HepG2 (cell line): ENCODE measurements around the gene ADM5. TPM values are rescaled to one million over a fixed set of nuclear protein-coding genes. Genes with fewer than 3 reads are reported as not detected.

Source experiments
- ADNP ChIP-seq: sonication (generic); formaldehyde crosslinking; IDR thresholded peaks from 2 replicates; pipeline ENCODE4 v1.4.0; 2020; ENCODE audit warnings: missing genetic modification reagents
- CCDC6 ChIP-seq: sonication (generic); formaldehyde crosslinking; IDR thresholded peaks from 2 replicates; pipeline ENCODE4 v1.8.1; 2022; ENCODE audit warnings: mild to moderate bottlenecking, missing genetic modification reagents, moderate library complexity
- CHD4 ChIP-seq: fragments of 200-600 bp; sonication (generic); IDR thresholded peaks from 2 replicates; pipeline ENCODE4 v1.7.0; 2017; ENCODE audit warnings: mild to moderate bottlenecking, low read length, borderline replicate concordance
- FOXP1 ChIP-seq, 2 experiments: fragments of 450-650 bp in 1 of 2; IDR thresholded peaks; 2 replicates each; pipeline ENCODE4 v1.6.1; 2017 to 2018; ENCODE audit warnings: antibody characterized with exemption in 1 of 2
- HES4 ChIP-seq: sonication (generic); formaldehyde crosslinking; IDR thresholded peaks from 2 replicates; pipeline ENCODE4 v1.9.0; 2021; ENCODE audit warnings: mild to moderate bottlenecking, missing genetic modification reagents, borderline replicate concordance
- JDP2 ChIP-seq: sonication (generic); formaldehyde crosslinking; IDR thresholded peaks from 2 replicates; pipeline ENCODE4 v1.8.1; 2022; ENCODE audit warnings: missing genetic modification reagents, borderline replicate concordance
- KLF11 ChIP-seq: IDR thresholded peaks from 2 replicates; pipeline ENCODE4 v1.6.1; 2016; ENCODE audit warnings: missing compliant biosample characterization
- MAZ ChIP-seq, 2 experiments: sonication (generic) in 1 of 2; formaldehyde crosslinking in 1 of 2; IDR thresholded peaks; 2 replicates each; pipeline versions ENCODE4 v1.5.0 to v1.6.1; 2012 to 2020; ENCODE audit warnings: low read depth in 2 of 2, mild to moderate bottlenecking in 2 of 2, borderline replicate concordance in 1 of 2, improper control_type of control experiment in 1 of 2, low read length in 1 of 2, missing genetic modification reagents in 1 of 2, moderate library complexity in 1 of 2
- MIXL1 ChIP-seq: IDR thresholded peaks from 2 replicates; pipeline ENCODE4 v1.6.1; 2016
- MYC ChIP-seq: sonication (generic); formaldehyde crosslinking; IDR thresholded peaks from 2 replicates; pipeline ENCODE4 v1.9.0; 2021; ENCODE audit warnings: missing genetic modification reagents, borderline replicate concordance
- NCOR1 ChIP-seq: fragments of 200-600 bp; sonication (generic); IDR thresholded peaks from 2 replicates; pipeline ENCODE4 v1.7.0; 2017; ENCODE audit warnings: antibody characterized with exemption, low read length, borderline replicate concordance
- NR2F6 ChIP-seq, 2 experiments: IDR thresholded peaks; 2 replicates each; pipeline ENCODE4 v1.6.1; 2016; ENCODE audit warnings: antibody characterized with exemption in 1 of 2, mild to moderate bottlenecking in 1 of 2
- PHF8 ChIP-seq: sonication (generic); formaldehyde crosslinking; IDR thresholded peaks from 2 replicates; pipeline ENCODE4 v1.5.0; 2020; ENCODE audit warnings: missing genetic modification reagents
- SP140L ChIP-seq: sonication (generic); formaldehyde crosslinking; IDR thresholded peaks from 2 replicates; pipeline ENCODE4 v1.4.0; 2020; ENCODE audit warnings: missing genetic modification reagents, borderline replicate concordance
- TMF1 ChIP-seq: sonication (generic); formaldehyde crosslinking; IDR thresholded peaks from 2 replicates; pipeline ENCODE4 v1.8.1; 2022; ENCODE audit warnings: low read depth, missing genetic modification reagents
- ZEB1 ChIP-seq: IDR thresholded peaks from 2 replicates; pipeline ENCODE4 v1.6.1; 2012; ENCODE audit warnings: mild to moderate bottlenecking, low read depth, inconsistent platforms; ENCODE audit not compliant: insufficient replicate concordance
- ZNF17 ChIP-seq: sonication (generic); formaldehyde crosslinking; IDR thresholded peaks from 2 replicates; pipeline ENCODE4 v1.5.0; 2020; ENCODE audit warnings: mild to moderate bottlenecking, missing genetic modification reagents
- ZNF329 ChIP-seq: sonication (generic); formaldehyde crosslinking; IDR thresholded peaks from 2 replicates; pipeline ENCODE4 v1.9.0; 2021; ENCODE audit warnings: low read depth, mild to moderate bottlenecking, missing genetic modification reagents
- ZNF558 ChIP-seq: sonication (generic); formaldehyde crosslinking; IDR thresholded peaks from 2 replicates; pipeline ENCODE4 v1.9.0; 2022; ENCODE audit warnings: mild to moderate bottlenecking, missing genetic modification reagents, borderline replicate concordance
- ZNF816 ChIP-seq: sonication (generic); formaldehyde crosslinking; IDR thresholded peaks from 2 replicates; pipeline ENCODE4 v1.8.0; 2022; ENCODE audit warnings: missing genetic modification reagents, mild to moderate bottlenecking, borderline replicate concordance
- polyA plus RNA-seq, 8 experiments: library from polyadenylated mRNA; depleted of rRNA in 3 of 8; stranded (reverse) in 7 of 8; unstranded in 1 of 8; fragments of >200 nt; fragmentation: Illumina TruSeq in 4 of 8; extraction: Trizol in 4 of 8; gene quantifications; 2 replicates each; pipeline versions ENCODE4 v1.2.1 to v1.2.3, GENCODE V29; 2011 to 2016; ENCODE audit warnings: low read depth in 4 of 8, missing spikeins in 1 of 8, mixed read lengths in 1 of 8; ENCODE audit not compliant: insufficient read depth in 1 of 8
- total RNA-seq, 5 experiments: library from RNA; depleted of rRNA; stranded (reverse); fragments of >200 nt; fragmentation: Illumina TruSeq; extraction: Trizol; gene quantifications; 2 replicates each; pipeline ENCODE4 v1.2.3, GENCODE V29; 2016; ENCODE audit warnings: low read depth in 1 of 5
- TF ChIP-seq, protein P1 (sequence below): sonication (generic); formaldehyde crosslinking; IDR thresholded peaks from 2 replicates; pipeline ENCODE4 v1.4.0; 2020; ENCODE audit warnings: missing genetic modification reagents
- TF ChIP-seq, protein P2 (sequence below): sonication (generic); formaldehyde crosslinking; IDR thresholded peaks from 2 replicates; pipeline ENCODE4 v1.4.0; 2020; ENCODE audit warnings: missing genetic modification reagents, low read depth, mild to moderate bottlenecking, borderline replicate concordance
- TF ChIP-seq, protein P3 (sequence below): sonication (generic); formaldehyde crosslinking; IDR thresholded peaks from 2 replicates; pipeline ENCODE4 v1.4.0; 2020; ENCODE audit warnings: missing genetic modification reagents, borderline replicate concordance
- TF ChIP-seq, protein P4 (sequence below): sonication (generic); formaldehyde crosslinking; IDR thresholded peaks from 2 replicates; pipeline ENCODE4 v1.9.0; 2021; ENCODE audit warnings: missing genetic modification reagents, borderline replicate concordance
- TF ChIP-seq, protein P5 (sequence below): IDR thresholded peaks from 2 replicates; pipeline ENCODE4 v1.6.1; 2016

ADM5 gene
- total and polyA plus RNA-seq, 2 of the 13 experiments (the other 11 are each of a cell fraction or from before 2014, with no cell fraction given) = 2.7 to 4.1 TPM

DNA sequence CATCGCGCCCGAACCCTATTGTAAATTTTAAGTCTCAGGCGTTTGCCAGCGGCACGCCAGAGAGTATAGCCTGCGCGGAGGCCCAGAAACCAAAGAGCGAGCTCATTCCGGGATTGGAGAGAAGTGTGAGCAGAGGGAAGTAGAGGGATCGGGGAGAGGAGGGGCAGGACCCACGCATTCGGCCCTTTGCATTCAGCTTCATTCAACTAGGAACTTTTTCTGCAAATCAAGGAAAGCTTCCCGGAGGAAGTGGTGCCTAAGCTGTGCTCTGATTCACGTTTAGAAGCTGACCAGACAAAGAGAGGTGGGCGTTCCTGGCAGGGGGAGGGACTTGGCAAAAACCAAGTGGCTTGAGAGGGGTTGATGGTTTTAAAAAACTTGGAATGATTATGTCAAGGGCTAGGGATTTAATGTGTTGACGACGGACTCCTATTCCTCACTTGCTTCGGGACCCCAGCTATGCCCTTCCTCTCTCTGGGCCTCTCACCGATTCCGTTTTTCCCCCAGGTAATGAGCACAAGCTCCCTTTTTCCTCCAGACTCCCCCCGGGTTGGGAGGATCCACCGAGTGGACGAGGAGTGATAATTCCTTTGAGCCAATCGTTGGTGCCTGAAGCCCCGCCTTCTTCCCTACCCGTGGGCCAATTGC, 13.1 kb upstream of the ADM5 start (continued):
- TF ChIP-seq, protein P1, sequence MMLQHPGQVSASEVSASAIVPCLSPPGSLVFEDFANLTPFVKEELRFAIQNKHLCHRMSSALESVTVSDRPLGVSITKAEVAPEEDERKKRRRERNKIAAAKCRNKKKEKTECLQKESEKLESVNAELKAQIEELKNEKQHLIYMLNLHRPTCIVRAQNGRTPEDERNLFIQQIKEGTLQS (CRISPR knock-in tag) = no peak
- TF ChIP-seq JDP2 (CRISPR knock-in tag) = no peak
- no peak for TF ChIP-seq SP140L
- TF ChIP-seq PHF8 (CRISPR knock-in tag) = peak; percentile 53
- TF ChIP-seq HES4 (CRISPR knock-in tag) = no peak
- no peak for TF ChIP-seq CCDC6
- no peak for TF ChIP-seq ZNF329
- peak; percentile 99 for TF ChIP-seq CHD4
- TF ChIP-seq MYC = no peak
- TF ChIP-seq, protein P2, sequence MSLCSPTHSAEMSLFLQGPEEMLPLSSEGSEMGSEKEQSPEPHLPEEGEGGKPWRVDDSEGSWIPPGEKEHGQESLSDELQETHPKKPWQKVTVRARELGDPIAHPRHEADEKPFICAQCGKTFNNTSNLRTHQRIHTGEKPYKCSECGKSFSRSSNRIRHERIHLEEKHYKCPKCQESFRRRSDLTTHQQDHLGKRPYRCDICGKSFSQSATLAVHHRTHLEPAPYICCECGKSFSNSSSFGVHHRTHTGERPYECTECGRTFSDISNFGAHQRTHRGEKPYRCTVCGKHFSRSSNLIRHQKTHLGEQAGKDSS (CRISPR knock-in tag) = peak; percentile 81; the same call in 1 of the 2 replicates
- TF ChIP-seq MIXL1 (CRISPR knock-in tag) = no peak
- TF ChIP-seq MAZ (IDR thresholded peaks at IDR 0.05; ENCODE audit: borderline replicate concordance, low read depth, low read length) = peak; percentile 94
- no peak for TF ChIP-seq MAZ (CRISPR knock-in tag; IDR thresholded peaks at IDR 0.05; ENCODE audit: low read depth)
- TF ChIP-seq, protein P3, sequence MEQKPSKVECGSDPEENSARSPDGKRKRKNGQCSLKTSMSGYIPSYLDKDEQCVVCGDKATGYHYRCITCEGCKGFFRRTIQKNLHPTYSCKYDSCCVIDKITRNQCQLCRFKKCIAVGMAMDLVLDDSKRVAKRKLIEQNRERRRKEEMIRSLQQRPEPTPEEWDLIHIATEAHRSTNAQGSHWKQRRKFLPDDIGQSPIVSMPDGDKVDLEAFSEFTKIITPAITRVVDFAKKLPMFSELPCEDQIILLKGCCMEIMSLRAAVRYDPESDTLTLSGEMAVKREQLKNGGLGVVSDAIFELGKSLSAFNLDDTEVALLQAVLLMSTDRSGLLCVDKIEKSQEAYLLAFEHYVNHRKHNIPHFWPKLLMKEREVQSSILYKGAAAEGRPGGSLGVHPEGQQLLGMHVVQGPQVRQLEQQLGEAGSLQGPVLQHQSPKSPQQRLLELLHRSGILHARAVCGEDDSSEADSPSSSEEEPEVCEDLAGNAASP (CRISPR knock-in tag) = no peak
- TF ChIP-seq ZNF17 (CRISPR knock-in tag) = no peak
- TF ChIP-seq ZNF816 (CRISPR knock-in tag) = no peak
- TF ChIP-seq ZEB1 = no peak
- TF ChIP-seq TMF1 (CRISPR knock-in tag) = 0 out of 2 replicates have a peak, but pooled peaks have one; percentile 39
- TF ChIP-seq, protein P4, sequence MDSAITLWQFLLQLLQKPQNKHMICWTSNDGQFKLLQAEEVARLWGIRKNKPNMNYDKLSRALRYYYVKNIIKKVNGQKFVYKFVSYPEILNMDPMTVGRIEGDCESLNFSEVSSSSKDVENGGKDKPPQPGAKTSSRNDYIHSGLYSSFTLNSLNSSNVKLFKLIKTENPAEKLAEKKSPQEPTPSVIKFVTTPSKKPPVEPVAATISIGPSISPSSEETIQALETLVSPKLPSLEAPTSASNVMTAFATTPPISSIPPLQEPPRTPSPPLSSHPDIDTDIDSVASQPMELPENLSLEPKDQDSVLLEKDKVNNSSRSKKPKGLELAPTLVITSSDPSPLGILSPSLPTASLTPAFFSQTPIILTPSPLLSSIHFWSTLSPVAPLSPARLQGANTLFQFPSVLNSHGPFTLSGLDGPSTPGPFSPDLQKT (CRISPR knock-in tag) = no peak
- TF ChIP-seq ZNF558 (CRISPR knock-in tag) = no peak
- peak; percentile 16; the same call in 1 of the 2 replicates for TF ChIP-seq KLF11
- TF ChIP-seq ADNP (CRISPR knock-in tag) = peak; percentile 94
- TF ChIP-seq, protein P5, sequence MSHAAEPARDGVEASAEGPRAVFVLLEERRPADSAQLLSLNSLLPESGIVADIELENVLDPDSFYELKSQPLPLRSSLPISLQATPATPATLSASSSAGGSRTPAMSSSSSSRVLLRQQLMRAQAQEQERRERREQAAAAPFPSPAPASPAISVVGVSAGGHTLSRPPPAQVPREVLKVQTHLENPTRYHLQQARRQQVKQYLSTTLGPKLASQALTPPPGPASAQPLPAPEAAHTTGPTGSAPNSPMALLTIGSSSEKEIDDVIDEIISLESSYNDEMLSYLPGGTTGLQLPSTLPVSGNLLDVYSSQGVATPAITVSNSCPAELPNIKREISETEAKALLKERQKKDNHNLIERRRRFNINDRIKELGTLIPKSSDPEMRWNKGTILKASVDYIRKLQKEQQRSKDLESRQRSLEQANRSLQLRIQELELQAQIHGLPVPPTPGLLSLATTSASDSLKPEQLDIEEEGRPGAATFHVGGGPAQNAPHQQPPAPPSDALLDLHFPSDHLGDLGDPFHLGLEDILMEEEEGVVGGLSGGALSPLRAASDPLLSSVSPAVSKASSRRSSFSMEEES = no peak
- TF ChIP-seq NR2F6 (IDR thresholded peaks at IDR 0.05) = 0 out of 2 replicates have a peak, but pooled peaks have one; percentile 8
- TF ChIP-seq NR2F6 (CRISPR knock-in tag; IDR thresholded peaks at IDR 0.05) = no peak
- peak; percentile 59; the same call in 1 of the 2 replicates for TF ChIP-seq NCOR1
- TF ChIP-seq FOXP1 (IDR thresholded peaks at IDR 0.05) = no peak
- no peak for TF ChIP-seq FOXP1 (CRISPR knock-in tag; IDR thresholded peaks at IDR 0.05)
